Lung (tissue), 12 donors: ENCODE measurements around the gene RNF112. TPM values are rescaled to one million over a fixed set of nuclear protein-coding genes. Genes with fewer than 3 reads are reported as not detected.
"Not testable (repeated sequence)": the region's sequence is repeated elsewhere in the genome, so short reads cannot be mapped to it uniquely, and the experiment has no call there.

Experiments
- ATAC-seq: fragments of 200-7000 bp; cut with Tn5 transposase; one replicate; pipeline ENCODE4 v1.9.1; 2020; ENCODE audit warnings: moderate number of reproducible peaks; ENCODE audit not compliant: insufficient read depth, low FRiP score
- DNase-seq, 3 donors: peaks; one replicate each; pipeline ENCODE4 v3.0.0-alpha.2; 2013 to 2017
- H3K27ac ChIP-seq, 2 donors: one replicate each; pipeline ENCODE4 v1.5.1; 2013; ENCODE audit warnings: mild to moderate bottlenecking in 2 of 2, moderate library complexity in 2 of 2, control low read depth in 1 of 2, inconsistent platforms in 1 of 2, low read depth in 1 of 2, low read length in 1 of 2
- H3K27me3 ChIP-seq, 3 donors: one replicate each; pipeline ENCODE4 v1.5.1; 2013; ENCODE audit warnings: low read length in 2 of 3; ENCODE audit not compliant: control insufficient read depth in 3 of 3, insufficient read depth in 3 of 3
- H3K36me3 ChIP-seq, 4 donors: one replicate each; pipeline ENCODE4 v1.5.1; 2013; ENCODE audit warnings: low read length in 4 of 4, mild to moderate bottlenecking in 1 of 4, moderate library complexity in 1 of 4; ENCODE audit not compliant: control insufficient read depth in 4 of 4, insufficient read depth in 4 of 4
- H3K4me1 ChIP-seq, 5 donors: one replicate each; pipeline ENCODE4 v1.5.1; 2013; ENCODE audit warnings: low read length in 5 of 5, mild to moderate bottlenecking in 2 of 5, moderate library complexity in 1 of 5; ENCODE audit not compliant: control insufficient read depth in 5 of 5, insufficient read depth in 5 of 5
- H3K4me3 ChIP-seq: one replicate; pipeline ENCODE4 v1.5.1; 2013; ENCODE audit warnings: mild to moderate bottlenecking, control low read depth, moderate library complexity
- H3K9ac ChIP-seq, 2 donors: one replicate each; pipeline ENCODE4 v1.5.1; 2013; ENCODE audit warnings: low read length in 2 of 2, control low read depth in 1 of 2; ENCODE audit not compliant: insufficient read depth in 1 of 2
- H3K9me3 ChIP-seq, 4 donors: one replicate each; pipeline ENCODE4 v1.5.1; 2013; ENCODE audit warnings: low read length in 3 of 4, mild to moderate bottlenecking in 1 of 4, moderate library complexity in 1 of 4; ENCODE audit not compliant: control insufficient read depth in 4 of 4, insufficient read depth in 3 of 4
- WGBS, 2 donors: extraction: QIAGEN DNeasy Blood & Tissue Kit; methylation state at CpG; one replicate each; pipeline ENCODE4 v1.1.7; 2013; 5-methylcytosine and 5-hydroxymethylcytosine counted together
- polyA plus RNA-seq, 2 donors: library from polyadenylated mRNA; stranded (reverse); fragments of 200-250 nt; gene quantifications; one replicate each; pipeline ENCODE4 v1.2.1, GENCODE V29; 2013
- total RNA-seq, 2 donors: library from RNA; depleted of rRNA in 1 of 2; stranded (reverse); fragments of >200 nt in 1 of 2; gene quantifications; one replicate each; pipeline ENCODE4 v1.2.1, GENCODE V29; 2014 to 2021
- TF ChIP-seq, protein P1 (sequence below): IDR thresholded peaks from 2 replicates; pipeline ENCODE4 v1.5.1; 2012; ENCODE audit warnings: mild to moderate bottlenecking; ENCODE audit errors: control extremely low read depth, extremely low read depth
- donor health status: control.
- donor health status: control.
- donor health status: Bipolar disorder and iron deficiency.
- donor health status: healthy.
- donor health status: DM: yes; HTN: yes; CAD: no.

Gene RNF112
- total and polyA plus RNA-seq, 4 donors = 2.4 to 6.9 (median 3.3) TPM

DNA sequence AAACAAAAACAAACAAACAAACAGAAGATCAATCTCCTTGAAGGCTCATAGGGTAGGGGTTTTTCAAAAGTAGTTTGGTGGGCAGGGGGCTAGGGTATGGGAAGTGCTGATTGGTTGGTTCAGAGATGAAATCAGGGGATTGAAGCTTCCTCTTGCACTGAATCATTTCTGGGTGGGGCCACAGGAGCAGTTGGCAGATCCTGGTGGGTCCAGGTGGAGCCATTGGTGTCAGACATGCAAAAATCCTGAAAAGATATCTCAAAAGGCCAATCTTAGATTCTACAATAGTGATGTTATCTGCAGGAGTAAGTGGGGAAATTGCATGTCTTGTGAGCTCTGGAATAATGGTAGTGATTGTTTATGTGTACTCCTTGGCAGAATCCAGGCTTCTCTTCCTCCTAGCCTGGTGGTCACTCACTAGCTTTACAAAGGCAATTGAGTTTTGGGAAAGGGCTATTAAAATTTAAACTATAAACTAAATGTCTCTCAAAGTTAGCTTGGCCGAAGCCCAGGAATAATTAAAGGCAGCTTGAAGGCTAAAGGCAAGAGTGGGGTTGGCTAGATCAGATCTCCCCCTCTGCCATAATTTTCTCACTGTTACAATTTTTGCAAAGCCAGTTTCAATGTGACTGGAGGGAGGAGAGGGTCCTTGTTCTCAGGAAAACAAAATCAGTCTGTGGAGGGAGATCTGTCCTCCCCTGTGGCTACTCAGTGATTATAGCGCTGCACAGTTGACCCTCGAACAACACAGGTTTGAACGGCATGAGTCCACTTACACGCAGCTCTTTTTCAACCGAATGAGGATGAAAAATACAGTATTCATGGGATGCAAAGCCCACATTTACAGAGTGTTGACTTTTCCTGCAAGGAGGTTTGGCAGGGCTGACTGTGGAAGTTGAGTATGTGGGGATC lies 45.2 kb downstream of the RNF112 start:
- DNase-seq (no peak), ATAC-seq (no peak)
- 80 to 90% methylated on average over 6 of the region's 6 CpGs for WGBS, 2 donors
- Histone ChIP-seq H3K27me3 (no peaks in the 10 kb centered on the region), H3K4me3 (no peak overlapping the region), H3K27ac (no peak overlapping the region), H3K9me3 (no peaks in the 10 kb centered on the region), H3K9ac (no peak overlapping the region), H3K36me3 (no peaks in the 10 kb centered on the region), H3K4me1 (peaks cover 0 to 12% (median under 1%) of the 10 kb centered on the region in 5 donors)
- TF ChIP-seq, protein P1, sequence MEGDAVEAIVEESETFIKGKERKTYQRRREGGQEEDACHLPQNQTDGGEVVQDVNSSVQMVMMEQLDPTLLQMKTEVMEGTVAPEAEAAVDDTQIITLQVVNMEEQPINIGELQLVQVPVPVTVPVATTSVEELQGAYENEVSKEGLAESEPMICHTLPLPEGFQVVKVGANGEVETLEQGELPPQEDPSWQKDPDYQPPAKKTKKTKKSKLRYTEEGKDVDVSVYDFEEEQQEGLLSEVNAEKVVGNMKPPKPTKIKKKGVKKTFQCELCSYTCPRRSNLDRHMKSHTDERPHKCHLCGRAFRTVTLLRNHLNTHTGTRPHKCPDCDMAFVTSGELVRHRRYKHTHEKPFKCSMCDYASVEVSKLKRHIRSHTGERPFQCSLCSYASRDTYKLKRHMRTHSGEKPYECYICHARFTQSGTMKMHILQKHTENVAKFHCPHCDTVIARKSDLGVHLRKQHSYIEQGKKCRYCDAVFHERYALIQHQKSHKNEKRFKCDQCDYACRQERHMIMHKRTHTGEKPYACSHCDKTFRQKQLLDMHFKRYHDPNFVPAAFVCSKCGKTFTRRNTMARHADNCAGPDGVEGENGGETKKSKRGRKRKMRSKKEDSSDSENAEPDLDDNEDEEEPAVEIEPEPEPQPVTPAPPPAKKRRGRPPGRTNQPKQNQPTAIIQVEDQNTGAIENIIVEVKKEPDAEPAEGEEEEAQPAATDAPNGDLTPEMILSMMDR = no peak

DNA sequence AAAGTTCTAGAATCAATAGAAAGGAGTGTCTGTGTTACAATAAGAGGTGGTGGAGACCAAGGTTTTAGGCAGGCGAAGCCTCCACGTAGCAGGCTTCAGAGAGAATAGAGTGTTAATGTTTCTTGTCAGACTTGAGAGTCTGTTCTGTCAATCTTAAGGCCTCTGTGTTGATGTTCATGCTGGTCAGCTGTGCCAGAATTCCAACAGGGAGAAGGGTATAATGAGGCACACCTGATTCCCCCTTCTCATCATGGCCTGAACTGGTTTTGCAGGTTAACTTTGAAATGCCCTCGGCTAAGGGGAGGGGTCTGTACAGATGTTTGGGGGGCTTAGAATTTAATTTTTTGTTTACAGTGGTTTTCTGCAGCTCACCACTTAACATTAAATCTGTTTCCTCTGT lies 46.0 kb downstream of the RNF112 start:
- 76 to 87% methylated on average over 3 of the region's 3 CpGs for WGBS, 2 donors
- no peak overlapping the region for H3K9ac ChIP-seq
- ATAC-seq (no peak), DNase-seq (no peak)
- TF ChIP-seq, protein P1 = no peak
- no peak overlapping the region for H3K27ac ChIP-seq
- H3K9me3 ChIP-seq = no peaks in the 10 kb centered on the region
- peaks cover 0 to 12% (median 1%) of the 10 kb centered on the region in 5 donors for H3K4me1 ChIP-seq
- no peaks in the 10 kb centered on the region for H3K27me3 ChIP-seq
- no peaks in the 10 kb centered on the region for H3K36me3 ChIP-seq
- no peak overlapping the region for H3K4me3 ChIP-seq

DNA sequence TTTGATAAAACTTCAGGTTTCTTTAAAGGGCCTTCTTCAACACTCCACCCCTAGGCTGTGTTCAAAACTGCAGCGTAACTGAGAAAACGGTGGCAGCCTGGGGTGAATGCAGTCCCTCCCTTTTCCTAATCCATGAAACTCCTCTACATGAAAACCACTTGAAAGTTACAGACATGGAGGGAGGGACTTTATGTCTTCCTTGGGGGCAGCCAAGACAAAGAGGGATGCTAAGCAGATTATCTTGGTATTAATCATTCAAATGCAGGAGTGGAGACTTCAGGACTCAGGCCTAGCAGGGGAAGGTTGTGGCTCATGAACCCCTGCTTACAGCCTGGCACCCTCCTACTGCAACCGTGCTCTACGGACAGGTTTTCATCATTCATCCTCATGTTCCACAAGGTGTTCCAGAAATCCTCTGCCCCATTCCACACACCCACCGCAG lies 46.8 kb downstream of the RNF112 start:
- no peaks in the 10 kb centered on the region for H3K36me3 ChIP-seq
- H3K4me1 ChIP-seq = peaks cover 0 to 12% (median 1%) of the 10 kb centered on the region in 5 donors
- H3K27ac ChIP-seq = no peak overlapping the region
- no peak for DNase-seq
- TF ChIP-seq, protein P1 = no peak
- H3K27me3 ChIP-seq = no peaks in the 10 kb centered on the region
- H3K9me3 ChIP-seq = no peaks in the 10 kb centered on the region
- ATAC-seq = no peak
- 73 to 91% methylated on average over 5 of the region's 5 CpGs for WGBS, 2 donors
- no peak overlapping the region for H3K9ac ChIP-seq
- H3K4me3 ChIP-seq = no peak overlapping the region

- not testable (repeated sequence) for H3K27me3 ChIP-seq, H3K9ac ChIP-seq, ATAC-seq, H3K36me3 ChIP-seq, H3K27ac ChIP-seq, DNase-seq, H3K4me3 ChIP-seq, H3K9me3 ChIP-seq
- peaks cover 0 to 16% (median 5%) of the 10 kb centered on the region in 5 donors for H3K4me1 ChIP-seq
- 89 to 90% methylated on average over 6 of the region's 6 CpGs for WGBS, 2 donors
Measured at GRCh38 chr17:19458481-19458880, 47.4 kb downstream of the RNF112 start.

GRCh38 chr17:19459018-19459655 lies 48.1 kb downstream of the RNF112 start:
- not testable (repeated sequence) for H3K27me3 ChIP-seq, H3K9ac ChIP-seq, H3K4me3 ChIP-seq, H3K9me3 ChIP-seq, H3K36me3 ChIP-seq, DNase-seq, H3K27ac ChIP-seq, ATAC-seq
- 75 to 79% methylated on average over 1 of the region's 1 CpG for WGBS, 2 donors
- peaks cover 0 to 20% (median 5%) of the 10 kb centered on the region in 5 donors for H3K4me1 ChIP-seq
